Measurements from ENCODE around the gene NPIPB4. TPM values are rescaled to one million over a fixed set of nuclear protein-coding genes. Genes with fewer than 3 reads are reported as not detected.
A peak's percentile ranks its signal among the peaks of the same experiment; 100 is the strongest.
"Not testable (repeated sequence)": the region's sequence is repeated elsewhere in the genome, so short reads cannot be mapped to it uniquely, and the experiment has no call there.

The NPIPB4 gene
- 11.6 and 21.6 TPM in 2 replicates for total RNA-seq (2014; rRNA removed; shearing (Covaris generic))
- 12.1 and 25.6 TPM in 2 replicates for polyA plus RNA-seq (2015; cell fraction: cytosol; rRNA removed)
- 228 and 291 TPM in 2 replicates for polyA plus RNA-seq (2015; cell fraction: nucleus; rRNA removed)

GRCh38 chr16:21857656-21858055 is at the start of gene NPIPB4:
TSS of gene NPIPB4 (minus strand) at chr16:21857756. CDS start at chr16:21857378, 378 bp downstream.
- DNase-seq (ENCODE audit: low read depth, low spot score); in situ Hi-C loops (cut with HindIII; ENCODE audit: low pct_unique_long_range_greater_than_20kb, low sequenced_read_pairs): not testable (repeated sequence)

GRCh38 chr16:21898998-21899397 is 41.4 kb upstream of the NPIPB4 start:
- in situ Hi-C loops (cut with HindIII; ENCODE audit: low pct_unique_long_range_greater_than_20kb, low sequenced_read_pairs); DNase-seq (ENCODE audit: low read depth, low spot score): not testable (repeated sequence)

GRCh38 chr16:21881988-21882387 is 24.4 kb upstream of the NPIPB4 start:
- in situ Hi-C loops (cut with HindIII; ENCODE audit: low pct_unique_long_range_greater_than_20kb, low sequenced_read_pairs); DNase-seq (ENCODE audit: low read depth, low spot score): not testable (repeated sequence)

GRCh38 chr16:21837186-21837585 is 20.4 kb downstream of the NPIPB4 start:
- in situ Hi-C loops (cut with HindIII; ENCODE audit: low pct_unique_long_range_greater_than_20kb, low sequenced_read_pairs); DNase-seq (ENCODE audit: low read depth, low spot score): not testable (repeated sequence)

- in situ Hi-C loops (cut with HindIII; ENCODE audit: low pct_unique_long_range_greater_than_20kb, low sequenced_read_pairs) = not testable (repeated sequence)
These were observed 21.2 kb downstream of the NPIPB4 start for GRCh38 chr16:21836334-21836733.

GRCh38 chr16:21835747-21836146 is 21.8 kb downstream of the NPIPB4 start:
- in situ Hi-C loops (cut with HindIII; ENCODE audit: low pct_unique_long_range_greater_than_20kb, low sequenced_read_pairs); DNase-seq (ENCODE audit: low read depth, low spot score): not testable (repeated sequence)

More at GRCh38 chr16:21836334-21836733, 21.2 kb downstream of the NPIPB4 start:
- DNase-seq (ENCODE audit: low read depth, low spot score) = not testable (repeated sequence)

GRCh38 chr16:21834211-21834610 is 23.3 kb downstream of the NPIPB4 start:
- DNase-seq (ENCODE audit: low read depth, low spot score); in situ Hi-C loops (cut with HindIII; ENCODE audit: low pct_unique_long_range_greater_than_20kb, low sequenced_read_pairs): not testable (repeated sequence)

- DNase-seq (ENCODE audit: low read depth, low spot score); in situ Hi-C loops (cut with HindIII; ENCODE audit: low pct_unique_long_range_greater_than_20kb, low sequenced_read_pairs): not testable (repeated sequence)
These were observed 27.6 kb downstream of the NPIPB4 start for GRCh38 chr16:21829929-21830328.

GRCh38 chr16:21826067-21826706 is 31.4 kb downstream of the NPIPB4 start:
- in situ Hi-C loops (cut with HindIII; ENCODE audit: low pct_unique_long_range_greater_than_20kb, low sequenced_read_pairs) = not testable (repeated sequence)
- peak; percentile 16 for DNase-seq (ENCODE audit: low read depth, low spot score)

GRCh38 chr16:21825526-21825925 is 32.0 kb downstream of the NPIPB4 start:
- DNase-seq (ENCODE audit: low read depth, low spot score); in situ Hi-C loops (cut with HindIII; ENCODE audit: low pct_unique_long_range_greater_than_20kb, low sequenced_read_pairs): not testable (repeated sequence)

GRCh38 chr16:21823258-21823657 is 34.3 kb downstream of the NPIPB4 start:
- DNase-seq (ENCODE audit: low read depth, low spot score); in situ Hi-C loops (cut with HindIII; ENCODE audit: low pct_unique_long_range_greater_than_20kb, low sequenced_read_pairs): not testable (repeated sequence)

GRCh38 chr16:21820908-21821465 is 36.6 kb downstream of the NPIPB4 start:
- in situ Hi-C loops (cut with HindIII; ENCODE audit: low pct_unique_long_range_greater_than_20kb, low sequenced_read_pairs); DNase-seq (ENCODE audit: low read depth, low spot score): not testable (repeated sequence)

- DNase-seq (ENCODE audit: low read depth, low spot score); in situ Hi-C loops (cut with HindIII; ENCODE audit: low pct_unique_long_range_greater_than_20kb, low sequenced_read_pairs): not testable (repeated sequence)
These were observed 37.3 kb downstream of the NPIPB4 start for GRCh38 chr16:21820028-21820907.

- in situ Hi-C loops (cut with HindIII; ENCODE audit: low pct_unique_long_range_greater_than_20kb, low sequenced_read_pairs); DNase-seq (ENCODE audit: low read depth, low spot score): not testable (repeated sequence)
These were observed 37.9 kb downstream of the NPIPB4 start for GRCh38 chr16:21819617-21820016.

GRCh38 chr16:21817012-21817411 is 40.5 kb downstream of the NPIPB4 start:
- DNase-seq (ENCODE audit: low read depth, low spot score); in situ Hi-C loops (cut with HindIII; ENCODE audit: low pct_unique_long_range_greater_than_20kb, low sequenced_read_pairs): not testable (repeated sequence)

GRCh38 chr16:21815694-21816093 is 41.9 kb downstream of the NPIPB4 start:
- in situ Hi-C loops (cut with HindIII; ENCODE audit: low pct_unique_long_range_greater_than_20kb, low sequenced_read_pairs); DNase-seq (ENCODE audit: low read depth, low spot score): not testable (repeated sequence)

- DNase-seq (ENCODE audit: low read depth, low spot score); in situ Hi-C loops (cut with HindIII; ENCODE audit: low pct_unique_long_range_greater_than_20kb, low sequenced_read_pairs): not testable (repeated sequence)
These were observed 55.2 kb downstream of the NPIPB4 start for GRCh38 chr16:21802375-21802663.

All from SK-MEL-5 (cell line).